Erythroblast (primary cell): ENCODE data around the gene CCDC110.

ENCODE experiments used
- GATA1 ChIP-seq: IDR thresholded peaks from 2 replicates; pipeline ENCODE4 v1.6.1; 2011; ENCODE audit warnings: low read depth, mild to moderate bottlenecking, control low read depth, low read length, moderate library complexity
- POLR2A ChIP-seq: IDR thresholded peaks from 2 replicates; pipeline ENCODE4 v1.6.1; 2011; ENCODE audit warnings: mild to moderate bottlenecking, low read length

DNA sequence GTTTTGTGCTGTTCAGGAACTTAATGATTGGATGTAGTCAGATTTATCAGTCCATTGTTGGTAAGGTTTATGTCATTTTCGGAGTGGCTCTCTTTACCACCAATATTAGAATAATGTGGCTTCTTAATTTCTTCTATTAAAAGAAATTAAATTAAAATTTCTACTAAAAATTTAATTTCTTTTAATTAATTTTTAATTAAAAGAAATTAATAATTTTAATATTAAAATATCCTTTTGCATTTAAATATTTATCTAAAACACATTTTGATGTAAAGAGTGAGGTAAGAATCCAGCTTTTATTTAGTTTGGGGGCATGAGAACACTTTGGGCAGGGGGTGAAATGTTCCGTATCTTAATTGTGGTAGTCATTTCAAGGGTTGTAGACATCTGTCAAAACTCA lies 30.1 kb downstream of the CCDC110 start:
- TF ChIP-seq POLR2A (no peak), GATA1 (no peak)
